RWPE2 (cell line): ENCODE data around the gene IL9.

Source experiments
- ATAC-seq: fragments of 200-7000 bp; cut with Tn5 transposase; 3 replicates; pipeline ENCODE4 v1.9.1; 2021; ENCODE audit warnings: low read depth
- DNase-seq: peaks from one replicate; pipeline ENCODE4 v3.0.0-alpha.2; 2020; ENCODE audit warnings: low spot score
- H3K27ac ChIP-seq: fragments of 450-650 bp; 2 replicates; pipeline ENCODE4 v1.5.1; 2017; ENCODE audit warnings: mild to moderate bottlenecking; ENCODE audit not compliant: poor library complexity, severe bottlenecking
- H3K27me3 ChIP-seq: fragments of 250-450 bp; sonication (Bioruptor Pico); 2 replicates; pipeline ENCODE4 v1.5.1; 2021; ENCODE audit warnings: mild to moderate bottlenecking, moderate library complexity; ENCODE audit not compliant: insufficient read depth, poor library complexity, severe bottlenecking
- H3K36me3 ChIP-seq: fragments of 250-450 bp; sonication (Bioruptor Pico); 2 replicates; pipeline ENCODE4 v1.5.1; 2020; ENCODE audit warnings: low read depth, mild to moderate bottlenecking, moderate library complexity
- H3K4me1 ChIP-seq: fragments of 250-450 bp; sonication (Bioruptor Pico); 2 replicates; pipeline ENCODE4 v1.5.1; 2021; ENCODE audit warnings: mild to moderate bottlenecking, moderate library complexity; ENCODE audit not compliant: insufficient read depth, poor library complexity, severe bottlenecking
- H3K4me3 ChIP-seq: fragments of 250-450 bp; sonication (Bioruptor Pico); 2 replicates; pipeline ENCODE4 v1.5.1; 2021; ENCODE audit warnings: mild to moderate bottlenecking, moderate library complexity; ENCODE audit not compliant: severe bottlenecking
- H3K9me3 ChIP-seq: fragments of 250-450 bp; sonication (Bioruptor Pico); 2 replicates; pipeline ENCODE4 v1.5.1; 2021; ENCODE audit warnings: mild to moderate bottlenecking, moderate library complexity; ENCODE audit not compliant: severe bottlenecking
- TF ChIP-seq, protein P1 (sequence below): fragments of 450-650 bp; IDR thresholded peaks from one replicate; pipeline ENCODE4 v1.5.1; 2017; ENCODE audit warnings: mild to moderate bottlenecking, moderate library complexity; ENCODE audit not compliant: poor library complexity, severe bottlenecking

The IL9 gene

DNA sequence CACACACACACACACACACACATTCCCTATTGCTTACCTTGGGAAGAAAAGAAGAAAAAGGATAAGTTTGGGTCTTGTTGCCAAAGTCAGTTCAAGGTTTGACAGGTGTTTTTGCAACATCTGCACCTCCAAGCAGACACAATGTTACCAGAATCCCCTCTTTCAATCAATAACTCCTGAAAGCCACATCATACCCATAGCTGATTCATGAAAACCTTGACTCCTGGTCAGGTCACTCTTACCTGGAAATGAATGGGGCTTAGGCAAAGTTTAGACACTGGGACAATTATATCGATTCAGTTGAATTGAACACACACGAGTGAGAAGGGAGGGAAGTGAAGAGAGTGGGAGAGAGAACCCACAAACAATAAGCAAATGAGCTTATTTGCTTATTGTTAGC lies 27.0 kb downstream of the IL9 start:
- Histone ChIP-seq H3K4me3 (no peak overlapping the region), H3K9me3 (peaks cover 2% of the 10 kb centered on the region), H3K27me3 (peaks cover 14% of the 10 kb centered on the region), H3K36me3 (no peaks in the 10 kb centered on the region), H3K4me1 (no peaks in the 10 kb centered on the region), H3K27ac (no peak overlapping the region)
- ATAC-seq: no peak
- no peak for DNase-seq
- TF ChIP-seq, protein P1, sequence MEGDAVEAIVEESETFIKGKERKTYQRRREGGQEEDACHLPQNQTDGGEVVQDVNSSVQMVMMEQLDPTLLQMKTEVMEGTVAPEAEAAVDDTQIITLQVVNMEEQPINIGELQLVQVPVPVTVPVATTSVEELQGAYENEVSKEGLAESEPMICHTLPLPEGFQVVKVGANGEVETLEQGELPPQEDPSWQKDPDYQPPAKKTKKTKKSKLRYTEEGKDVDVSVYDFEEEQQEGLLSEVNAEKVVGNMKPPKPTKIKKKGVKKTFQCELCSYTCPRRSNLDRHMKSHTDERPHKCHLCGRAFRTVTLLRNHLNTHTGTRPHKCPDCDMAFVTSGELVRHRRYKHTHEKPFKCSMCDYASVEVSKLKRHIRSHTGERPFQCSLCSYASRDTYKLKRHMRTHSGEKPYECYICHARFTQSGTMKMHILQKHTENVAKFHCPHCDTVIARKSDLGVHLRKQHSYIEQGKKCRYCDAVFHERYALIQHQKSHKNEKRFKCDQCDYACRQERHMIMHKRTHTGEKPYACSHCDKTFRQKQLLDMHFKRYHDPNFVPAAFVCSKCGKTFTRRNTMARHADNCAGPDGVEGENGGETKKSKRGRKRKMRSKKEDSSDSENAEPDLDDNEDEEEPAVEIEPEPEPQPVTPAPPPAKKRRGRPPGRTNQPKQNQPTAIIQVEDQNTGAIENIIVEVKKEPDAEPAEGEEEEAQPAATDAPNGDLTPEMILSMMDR: no peak

GRCh38 chr5:135867599-135867998 lies 28.0 kb downstream of the IL9 start:
- Histone ChIP-seq H3K9me3 (peaks cover 2% of the 10 kb centered on the region), H3K4me3 (no peak overlapping the region), H3K36me3 (no peaks in the 10 kb centered on the region), H3K27me3 (peaks cover 14% of the 10 kb centered on the region), H3K4me1 (no peaks in the 10 kb centered on the region), H3K27ac (no peak overlapping the region)
- ATAC-seq: no peak
- DNase-seq: no peak
- TF ChIP-seq, protein P1: no peak

GRCh38 chr5:135866016-135866415 lies 29.6 kb downstream of the IL9 start:
- H3K27ac ChIP-seq: no peak overlapping the region
- no peaks in the 10 kb centered on the region for H3K36me3 ChIP-seq
- ATAC-seq: no peak
- H3K9me3 ChIP-seq: peaks cover 2% of the 10 kb centered on the region
- TF ChIP-seq, protein P1: no peak
- H3K4me3 ChIP-seq: no peak overlapping the region
- H3K27me3 ChIP-seq: peaks cover 14% of the 10 kb centered on the region
- no peak for DNase-seq
- H3K4me1 ChIP-seq: no peaks in the 10 kb centered on the region

DNA sequence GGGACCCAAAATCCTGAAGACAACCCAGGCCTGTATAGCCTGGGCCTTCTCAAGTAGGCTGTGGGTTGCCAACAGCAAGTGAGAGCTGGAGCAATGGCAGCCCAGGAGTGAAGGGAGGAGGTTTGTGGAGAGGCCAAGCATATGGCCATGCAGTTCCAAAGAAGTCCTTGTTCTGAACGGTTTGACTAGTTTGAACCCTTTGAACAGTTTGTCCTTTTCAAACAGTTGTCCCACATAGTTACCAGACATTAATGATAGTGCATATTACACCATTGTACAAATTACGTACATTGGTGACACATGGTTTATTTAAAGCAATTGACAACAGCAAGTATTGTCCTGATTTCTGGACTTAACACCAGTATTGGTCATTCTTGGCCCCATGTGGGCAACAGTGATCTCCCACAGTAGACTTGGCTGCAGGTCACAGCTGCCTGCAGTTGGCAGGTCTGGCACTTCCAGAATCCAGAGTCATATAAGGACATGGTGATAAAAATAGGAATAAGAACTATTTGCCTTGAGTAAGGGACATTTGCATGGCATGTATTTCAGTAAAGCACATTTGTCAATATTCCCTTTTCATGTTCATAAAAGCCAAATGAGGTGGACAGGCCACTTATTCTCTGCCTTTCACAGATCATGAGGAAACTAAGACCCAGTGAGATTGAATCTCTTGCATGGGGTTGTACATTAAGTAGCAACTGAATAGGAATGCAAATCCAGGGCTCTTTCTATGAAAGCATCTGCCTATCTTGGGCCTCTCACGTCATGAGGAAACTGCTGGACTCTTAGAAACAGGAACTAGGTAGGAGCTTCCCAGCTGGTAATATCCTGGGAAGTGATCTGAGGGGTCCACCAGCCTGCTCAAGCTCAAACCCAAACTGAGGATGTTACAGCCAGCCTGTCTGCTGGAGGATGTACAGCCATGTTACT lies 30.9 kb downstream of the IL9 start:
- H3K27ac ChIP-seq: no peak overlapping the region
- H3K9me3 ChIP-seq: no peaks in the 10 kb centered on the region
- TF ChIP-seq, protein P1: no peak
- H3K4me3 ChIP-seq: no peak overlapping the region
- no peaks in the 10 kb centered on the region for H3K4me1 ChIP-seq
- H3K27me3 ChIP-seq: peaks cover 14% of the 10 kb centered on the region
- DNase-seq (no peak), ATAC-seq (no peak)
- no peaks in the 10 kb centered on the region for H3K36me3 ChIP-seq

DNA sequence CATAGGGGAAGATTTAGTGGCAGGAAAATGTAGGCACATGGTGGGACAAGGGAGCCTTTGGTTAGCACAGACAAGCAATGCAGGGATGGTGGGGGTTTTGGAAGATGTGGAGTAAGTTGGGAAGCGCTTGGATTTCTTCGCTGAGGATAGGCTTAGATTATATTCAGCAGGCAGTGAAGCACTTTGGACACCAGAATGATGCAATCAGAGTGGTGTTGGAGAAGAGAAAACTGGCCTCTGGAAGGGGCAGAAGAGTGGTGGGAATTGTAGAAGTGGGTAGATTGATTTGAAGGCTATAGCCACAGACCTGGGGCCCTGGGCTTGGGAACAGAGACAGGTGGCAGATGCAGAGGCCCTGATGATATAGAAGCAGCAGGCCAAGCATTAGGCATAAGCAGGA lies 32.9 kb downstream of the IL9 start:
- DNase-seq: no peak
- Histone ChIP-seq H3K9me3 (no peaks in the 10 kb centered on the region), H3K4me3 (no peak overlapping the region), H3K27me3 (peaks cover 6% of the 10 kb centered on the region), H3K27ac (no peak overlapping the region), H3K4me1 (no peaks in the 10 kb centered on the region), H3K36me3 (no peaks in the 10 kb centered on the region)
- ATAC-seq: no peak
- TF ChIP-seq, protein P1: no peak
